ENCODE measurements around the gene RNF217. TPM values are rescaled to one million over a fixed set of nuclear protein-coding genes. Genes with fewer than 3 reads are reported as not detected.

Gene RNF217
- total RNA-seq, 1 donor from 2014 or later: 8.7 TPM

- no peak overlapping the region for H3K4me3 Mint-ChIP-seq
- no peaks in the 10 kb centered on the region for H3K9me3 Mint-ChIP-seq
- DNase-seq (ENCODE audit: low read depth, low spot score): no peak
- H3K4me1 Mint-ChIP-seq: peaks cover 10% of the 10 kb centered on the region
- no peaks in the 10 kb centered on the region for H3K27me3 Mint-ChIP-seq (ENCODE audit: low read depth)
- H3K36me3 Mint-ChIP-seq (ENCODE audit: low read depth): peaks cover 11% of the 10 kb centered on the region
- H3K27ac Mint-ChIP-seq (ENCODE audit: unreplicated experiment): no peak overlapping the region
- no peak for TF ChIP-seq CTCF (conservative IDR thresholded peaks at IDR 0.05)
Measured at GRCh38 chr6:124970763-124971162, 8.5 kb downstream of the RNF217 start.

GRCh38 chr6:124973780-124974179 lies 11.5 kb downstream of the RNF217 start:
- no peak for DNase-seq (ENCODE audit: low read depth, low spot score)
- Mint-ChIP-seq H3K27ac (ENCODE audit: unreplicated experiment) (no peak overlapping the region), H3K4me3 (no peak overlapping the region), H3K27me3 (ENCODE audit: low read depth) (no peaks in the 10 kb centered on the region), H3K4me1 (no peaks in the 10 kb centered on the region), H3K36me3 (ENCODE audit: low read depth) (peaks cover 25% of the 10 kb centered on the region), H3K9me3 (peaks cover 3% of the 10 kb centered on the region)
- TF ChIP-seq CTCF (conservative IDR thresholded peaks at IDR 0.05): no peak

- peaks cover 4% of the 10 kb centered on the region for H3K4me1 Mint-ChIP-seq
- no peak overlapping the region for H3K4me3 Mint-ChIP-seq
- H3K27me3 Mint-ChIP-seq (ENCODE audit: low read depth): no peaks in the 10 kb centered on the region
- peaks cover 13% of the 10 kb centered on the region for H3K9me3 Mint-ChIP-seq
- peaks cover 36% of the 10 kb centered on the region for H3K36me3 Mint-ChIP-seq (ENCODE audit: low read depth)
- no peak for TF ChIP-seq CTCF (conservative IDR thresholded peaks at IDR 0.05)
- no peak for DNase-seq (ENCODE audit: low read depth, low spot score)
- H3K27ac Mint-ChIP-seq (ENCODE audit: unreplicated experiment): no peak overlapping the region
Measured at GRCh38 chr6:124974771-124975377, 12.6 kb downstream of the RNF217 start.

GRCh38 chr6:124977067-124977908 lies 15.1 kb downstream of the RNF217 start:
- Mint-ChIP-seq H3K27me3 (ENCODE audit: low read depth) (no peaks in the 10 kb centered on the region), H3K4me1 (peaks cover 14% of the 10 kb centered on the region), H3K9me3 (peaks cover 13% of the 10 kb centered on the region), H3K27ac (ENCODE audit: unreplicated experiment) (no peak overlapping the region), H3K36me3 (ENCODE audit: low read depth) (peaks cover 33% of the 10 kb centered on the region), H3K4me3 (no peak overlapping the region)
- no peak for TF ChIP-seq CTCF (conservative IDR thresholded peaks at IDR 0.05)
- DNase-seq (ENCODE audit: low read depth, low spot score): no peak

GRCh38 chr6:124978451-124979293 lies 16.4 kb downstream of the RNF217 start:
- Mint-ChIP-seq H3K27me3 (ENCODE audit: low read depth) (no peaks in the 10 kb centered on the region), H3K4me3 (no peak overlapping the region), H3K27ac (ENCODE audit: unreplicated experiment) (no peak overlapping the region), H3K36me3 (ENCODE audit: low read depth) (peaks cover 29% of the 10 kb centered on the region), H3K9me3 (peaks cover 13% of the 10 kb centered on the region), H3K4me1 (peaks cover 14% of the 10 kb centered on the region)
- TF ChIP-seq CTCF (conservative IDR thresholded peaks at IDR 0.05): no peak
- DNase-seq (ENCODE audit: low read depth, low spot score): no peak
